ENCODE results near the gene PAPOLA. TPM values are rescaled to one million over a fixed set of nuclear protein-coding genes. Genes with fewer than 3 reads are reported as not detected.

The PAPOLA gene
- total RNA-seq, 2 experiments from 2014 or later, result 99.3 to 197 TPM

GRCh38 chr14:96564389-96564788 is 62.2 kb downstream of the PAPOLA start:
- H3K27ac ChIP-seq (ENCODE audit: low read depth, low read length, poor library complexity, severe bottlenecking), result no peak overlapping the region
- no peak overlapping the region for H3K4me3 ChIP-seq (ENCODE audit: low read depth, low read length, poor library complexity, severe bottlenecking)
- peaks cover 98% of the 10 kb centered on the region for H3K36me3 ChIP-seq (ENCODE audit: insufficient read depth, low read length)
- intact Hi-C loops (cut with micrococcal nuclease; ENCODE audit: unreplicated experiment), result no loop called here
- BruUV-seq (replicated peaks), result no TSS peak
- peak; percentile 55 for TF ChIP-seq CTCF (conservative IDR thresholded peaks at IDR 0.05; ENCODE audit: low read length)
- no peak for TF ChIP-seq EZH2phosphoT487 (IDR thresholded peaks at IDR 0.05; ENCODE audit: borderline replicate concordance, low read depth, low read length)
- H3K4me1 ChIP-seq (ENCODE audit: insufficient read depth, low read length, poor library complexity, severe bottlenecking), result peaks cover 6% of the 10 kb centered on the region
- H3K4me2 ChIP-seq (ENCODE audit: low read length), result no peak overlapping the region
- no peaks in the 10 kb centered on the region for H3K79me2 ChIP-seq (ENCODE audit: insufficient read depth, low read depth, low read length)
- no peak overlapping the region for H2AFZ ChIP-seq (ENCODE audit: low read length)
- DNase-seq (ENCODE audit: low spot score), result no peak
- peaks cover 8% of the 10 kb centered on the region; the same call in 1 of the 2 replicates for H4K20me1 ChIP-seq (ENCODE audit: insufficient read depth, low read length)
- POLR2A ChIA-PET, result interaction anchor here (0.7 kb wide), 2 partner anchors 21 to 29 kb away, joined by 3 to 4 read pairs; no protein-coding TSS in a partner anchor
- CTCF ChIA-PET (ENCODE audit: unreplicated experiment), result no interaction called here
- H3K9me2 ChIP-seq (ENCODE audit: insufficient read depth, low read length), result no peaks in the 10 kb centered on the region
- H3K9me3 ChIP-seq (ENCODE audit: low read length), result no peaks in the 10 kb centered on the region

GRCh38 chr14:96565811-96566210 is 63.6 kb downstream of the PAPOLA start:
- no peak for DNase-seq (ENCODE audit: low spot score)
- ChIA-PET POLR2A (interaction anchor here (0.6 kb wide), 1 partner anchor 1403 kb away, joined by 3 read pairs; no protein-coding TSS in a partner anchor), CTCF (ENCODE audit: unreplicated experiment) (no interaction called here)
- peaks cover 8% of the 10 kb centered on the region; the same call in 1 of the 2 replicates for H4K20me1 ChIP-seq (ENCODE audit: insufficient read depth, low read length)
- H2AFZ ChIP-seq (ENCODE audit: low read length), result no peak overlapping the region
- H3K36me3 ChIP-seq (ENCODE audit: insufficient read depth, low read length), result peaks cover 93% of the 10 kb centered on the region
- no peak overlapping the region for H3K27ac ChIP-seq (ENCODE audit: low read depth, low read length, poor library complexity, severe bottlenecking)
- H3K4me2 ChIP-seq (ENCODE audit: low read length), result no peak overlapping the region
- intact Hi-C loops (cut with micrococcal nuclease; ENCODE audit: unreplicated experiment), result loop anchor here (2.0 kb wide), 1 partner anchor 175 kb away; no protein-coding TSS in a partner anchor
- H3K4me1 ChIP-seq (ENCODE audit: insufficient read depth, low read length, poor library complexity, severe bottlenecking), result peaks cover 6% of the 10 kb centered on the region
- H3K79me2 ChIP-seq (ENCODE audit: insufficient read depth, low read depth, low read length), result no peaks in the 10 kb centered on the region
- no peak for TF ChIP-seq CTCF (conservative IDR thresholded peaks at IDR 0.05; ENCODE audit: low read length)
- TF ChIP-seq EZH2phosphoT487 (IDR thresholded peaks at IDR 0.05; ENCODE audit: borderline replicate concordance, low read depth, low read length), result no peak
- BruUV-seq (replicated peaks), result no TSS peak
- no peaks in the 10 kb centered on the region for H3K9me2 ChIP-seq (ENCODE audit: insufficient read depth, low read length)
- no peak overlapping the region for H3K4me3 ChIP-seq (ENCODE audit: low read depth, low read length, poor library complexity, severe bottlenecking)
- no peaks in the 10 kb centered on the region for H3K9me3 ChIP-seq (ENCODE audit: low read length)

- Histone ChIP-seq H3K4me3 (ENCODE audit: low read depth, low read length, poor library complexity, severe bottlenecking) (no peak overlapping the region), H3K27ac (ENCODE audit: low read depth, low read length, poor library complexity, severe bottlenecking) (no peak overlapping the region), H3K79me2 (ENCODE audit: insufficient read depth, low read depth, low read length) (no peaks in the 10 kb centered on the region), H2AFZ (ENCODE audit: low read length) (no peak overlapping the region), H3K4me1 (ENCODE audit: insufficient read depth, low read length, poor library complexity, severe bottlenecking) (peaks cover 6% of the 10 kb centered on the region), H3K9me3 (ENCODE audit: low read length) (no peaks in the 10 kb centered on the region), H4K20me1 (ENCODE audit: insufficient read depth, low read length) (peaks cover 8% of the 10 kb centered on the region; the same call in 1 of the 2 replicates), H3K36me3 (ENCODE audit: insufficient read depth, low read length) (peaks cover 86% of the 10 kb centered on the region), H3K4me2 (ENCODE audit: low read length) (no peak overlapping the region), H3K9me2 (ENCODE audit: insufficient read depth, low read length) (no peaks in the 10 kb centered on the region)
- TF ChIP-seq CTCF (conservative IDR thresholded peaks at IDR 0.05; ENCODE audit: low read length) (peak; percentile 89), EZH2phosphoT487 (IDR thresholded peaks at IDR 0.05; ENCODE audit: borderline replicate concordance, low read depth, low read length) (no peak)
- no TSS peak for BruUV-seq (replicated peaks)
- CTCF ChIA-PET (ENCODE audit: unreplicated experiment), result no interaction called here
- peak; percentile 36 for DNase-seq (ENCODE audit: low spot score)
- POLR2A ChIA-PET, result interaction anchor here (1.2 to 1.4 kb wide), 2 partner anchors 10 to 36 kb away, joined by 4 read pairs; no protein-coding TSS in a partner anchor
- intact Hi-C loops (cut with micrococcal nuclease; ENCODE audit: unreplicated experiment), result loop anchor here (2.0 kb wide), 1 partner anchor 173 kb away; no protein-coding TSS in a partner anchor
Observed at GRCh38 chr14:96567289-96567899, 65.2 kb downstream of the PAPOLA start.
